Measurements from ENCODE around the gene DLG2. TPM values are rescaled to one million over a fixed set of nuclear protein-coding genes. Genes with fewer than 3 reads are reported as not detected.
"Not testable (repeated sequence)": the region's sequence is repeated elsewhere in the genome, so short reads cannot be mapped to it uniquely, and the experiment has no call there.

Gene DLG2
- total and polyA plus RNA-seq, 7 donors: 0.23 to 5.3 (median 3.4) TPM

GRCh38 chr11:84788220-84788619, 838.9 kb downstream of the DLG2 start:
- no peaks in the 10 kb centered on the region for H3K27me3 ChIP-seq (ENCODE audit: insufficient read depth in 3 of 3, low read length in 2 of 3)
- 77 to 80% (median 77%) methylated on average over 4 of the region's 4 CpGs for WGBS, 3 donors
- H3K4me3 ChIP-seq: no peak overlapping the region
- ATAC-seq (no peak), DNase-seq (no peak)
- no peaks in the 10 kb centered on the region for H3K4me1 ChIP-seq
- H3K36me3 ChIP-seq (ENCODE audit: insufficient read depth in 1 of 2, low read depth in 1 of 2): no peaks in the 10 kb centered on the region
- H3K9me3 ChIP-seq: peaks cover 4% of the 10 kb centered on the region
- TF ChIP-seq CTCF (IDR thresholded peaks at IDR 0.05): no peak
- intact Hi-C loops (cut with DNase I): no loop called here
- H3K27ac ChIP-seq: no peak overlapping the region

- intact Hi-C loops (cut with DNase I); H3K36me3 ChIP-seq (ENCODE audit: insufficient read depth in 1 of 2, low read depth in 1 of 2); H3K9me3 ChIP-seq; DNase-seq; H3K4me3 ChIP-seq; H3K27me3 ChIP-seq (ENCODE audit: insufficient read depth in 3 of 3, low read length in 2 of 3); H3K27ac ChIP-seq; ATAC-seq; H3K4me1 ChIP-seq: not testable (repeated sequence)
- WGBS, 3 donors: 91 to 97% (median 96%) methylated on average over 4 of the region's 4 CpGs
Observed at GRCh38 chr11:84784158-84784557, 843.0 kb downstream of the DLG2 start.

GRCh38 chr11:84780689-84781293, 846.4 kb downstream of the DLG2 start:
- no peak overlapping the region for H3K4me3 ChIP-seq
- peak; percentile 49 for TF ChIP-seq CTCF (IDR thresholded peaks at IDR 0.05)
- no peak overlapping the region for H3K27ac ChIP-seq
- WGBS, 3 donors: 22 to 29% (median 23%) methylated on average over 3 of the region's 3 CpGs
- H3K27me3 ChIP-seq (ENCODE audit: insufficient read depth in 3 of 3, low read length in 2 of 3): no peaks in the 10 kb centered on the region
- intact Hi-C loops (cut with DNase I): no loop called here
- H3K36me3 ChIP-seq (ENCODE audit: insufficient read depth in 1 of 2, low read depth in 1 of 2): no peaks in the 10 kb centered on the region
- H3K4me1 ChIP-seq: no peaks in the 10 kb centered on the region
- no peaks in the 10 kb centered on the region for H3K9me3 ChIP-seq
- DNase-seq: no peak
- ATAC-seq: no peak

GRCh38 chr11:84775503-84775902, 851.6 kb downstream of the DLG2 start:
- no peaks in the 10 kb centered on the region for H3K4me1 ChIP-seq
- no peak overlapping the region for H3K27ac ChIP-seq
- H3K9me3 ChIP-seq: peaks cover 14% of the 10 kb centered on the region
- H3K27me3 ChIP-seq (ENCODE audit: insufficient read depth in 3 of 3, low read length in 2 of 3): no peaks in the 10 kb centered on the region
- TF ChIP-seq CTCF (IDR thresholded peaks at IDR 0.05): no peak
- intact Hi-C loops (cut with DNase I): no loop called here
- ATAC-seq (no peak), DNase-seq (no peak)
- 92 to 97% (median 96%) methylated on average over 2 of the region's 2 CpGs for WGBS, 3 donors
- H3K36me3 ChIP-seq (ENCODE audit: insufficient read depth in 1 of 2, low read depth in 1 of 2): no peaks in the 10 kb centered on the region
- H3K4me3 ChIP-seq: no peak overlapping the region

- intact Hi-C loops (cut with DNase I): no loop called here
- Histone ChIP-seq H3K27me3 (ENCODE audit: insufficient read depth in 3 of 3, low read length in 2 of 3) (no peaks in the 10 kb centered on the region), H3K4me3 (no peak overlapping the region), H3K9me3 (no peaks in the 10 kb centered on the region), H3K36me3 (ENCODE audit: insufficient read depth in 1 of 2, low read depth in 1 of 2) (no peaks in the 10 kb centered on the region), H3K27ac (no peak overlapping the region), H3K4me1 (no peaks in the 10 kb centered on the region)
- no peak for DNase-seq
- no peak for TF ChIP-seq CTCF (IDR thresholded peaks at IDR 0.05)
- no peak for ATAC-seq
Observed at GRCh38 chr11:84763931-84764330, 863.2 kb downstream of the DLG2 start.
